Subcutaneous adipose tissue (tissue), 4 donors: Measurements from ENCODE around the gene SNRNP25. TPM values are rescaled to one million over a fixed set of nuclear protein-coding genes. Genes with fewer than 3 reads are reported as not detected.

Source experiments
- total RNA-seq, 4 donors: library from RNA; depleted of rRNA; stranded (reverse); fragments of >200 nt; gene quantifications; one replicate each; pipeline ENCODE4 v1.1.0, GENCODE V29; 2016
- TF ChIP-seq, protein P1 (sequence below): fragments of 450-650 bp; IDR thresholded peaks from one replicate; pipeline ENCODE4 v1.5.1; 2016; ENCODE audit warnings: low read depth, mild to moderate bottlenecking, control low read depth, antibody characterized with exemption, moderate library complexity

The SNRNP25 gene
- total RNA-seq, 4 donors from 2014 or later, result 12.8 to 21.9 (median 15.2) TPM

- TF ChIP-seq, protein P1, sequence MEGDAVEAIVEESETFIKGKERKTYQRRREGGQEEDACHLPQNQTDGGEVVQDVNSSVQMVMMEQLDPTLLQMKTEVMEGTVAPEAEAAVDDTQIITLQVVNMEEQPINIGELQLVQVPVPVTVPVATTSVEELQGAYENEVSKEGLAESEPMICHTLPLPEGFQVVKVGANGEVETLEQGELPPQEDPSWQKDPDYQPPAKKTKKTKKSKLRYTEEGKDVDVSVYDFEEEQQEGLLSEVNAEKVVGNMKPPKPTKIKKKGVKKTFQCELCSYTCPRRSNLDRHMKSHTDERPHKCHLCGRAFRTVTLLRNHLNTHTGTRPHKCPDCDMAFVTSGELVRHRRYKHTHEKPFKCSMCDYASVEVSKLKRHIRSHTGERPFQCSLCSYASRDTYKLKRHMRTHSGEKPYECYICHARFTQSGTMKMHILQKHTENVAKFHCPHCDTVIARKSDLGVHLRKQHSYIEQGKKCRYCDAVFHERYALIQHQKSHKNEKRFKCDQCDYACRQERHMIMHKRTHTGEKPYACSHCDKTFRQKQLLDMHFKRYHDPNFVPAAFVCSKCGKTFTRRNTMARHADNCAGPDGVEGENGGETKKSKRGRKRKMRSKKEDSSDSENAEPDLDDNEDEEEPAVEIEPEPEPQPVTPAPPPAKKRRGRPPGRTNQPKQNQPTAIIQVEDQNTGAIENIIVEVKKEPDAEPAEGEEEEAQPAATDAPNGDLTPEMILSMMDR, result no peak
Measured at GRCh38 chr16:66309-67182, 12.9 kb downstream of the SNRNP25 start.

DNA sequence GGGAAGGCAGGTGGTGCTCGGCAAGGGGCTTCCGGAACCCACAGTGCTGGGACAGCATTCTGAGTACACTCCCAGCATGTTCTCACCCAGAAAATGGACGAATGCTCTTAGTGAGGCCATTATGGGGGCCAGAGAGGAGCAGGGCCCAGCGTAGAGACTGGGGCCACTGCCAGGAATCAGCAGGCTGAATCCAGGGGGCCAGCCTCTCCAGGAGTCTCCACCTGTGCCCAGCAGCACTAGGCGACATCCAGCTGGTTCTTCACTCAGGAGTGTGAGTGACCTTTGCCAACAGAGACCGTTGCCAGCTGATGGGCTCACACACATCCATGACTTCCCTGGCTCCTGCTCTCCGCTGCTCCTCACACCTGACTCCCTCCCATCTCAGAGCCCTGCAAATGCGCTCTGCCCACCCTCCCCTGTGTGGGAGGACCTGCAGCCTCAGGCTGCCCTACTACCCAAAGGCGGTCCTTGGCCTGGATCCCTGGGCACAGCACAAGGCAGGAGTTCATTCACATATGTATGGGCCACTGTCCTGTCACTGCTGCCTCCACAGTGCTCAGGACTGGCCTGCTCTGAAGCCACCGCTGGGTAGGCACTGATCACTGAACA lies 13.7 kb downstream of the SNRNP25 start:
- TF ChIP-seq, protein P1, result no peak

- TF ChIP-seq, protein P1, result no peak
Measured at GRCh38 chr16:67884-68789, 14.5 kb downstream of the SNRNP25 start.

DNA sequence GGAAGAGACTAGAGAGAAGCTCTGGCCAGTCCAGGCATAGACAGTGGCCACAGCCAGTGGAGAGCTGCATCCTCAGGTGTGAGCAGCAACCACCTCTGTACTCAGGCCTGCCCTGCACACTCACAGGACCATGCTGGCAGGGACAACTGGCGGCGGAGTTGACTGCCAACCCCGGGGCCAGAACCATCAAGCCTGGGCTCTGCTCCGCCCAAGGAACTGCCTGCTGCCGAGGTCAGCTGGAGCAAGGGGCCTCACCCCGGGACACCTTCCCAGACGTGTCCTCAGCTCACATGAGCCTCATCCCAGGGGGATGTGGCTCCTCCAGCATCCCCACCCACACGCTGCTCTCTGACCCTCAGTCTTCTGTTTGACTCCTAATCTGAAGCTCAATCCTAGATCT lies 15.6 kb downstream of the SNRNP25 start:
- TF ChIP-seq, protein P1, result no peak

- TF ChIP-seq, protein P1, result no peak
Measured at GRCh38 chr16:71210-71539, 17.5 kb downstream of the SNRNP25 start.

DNA sequence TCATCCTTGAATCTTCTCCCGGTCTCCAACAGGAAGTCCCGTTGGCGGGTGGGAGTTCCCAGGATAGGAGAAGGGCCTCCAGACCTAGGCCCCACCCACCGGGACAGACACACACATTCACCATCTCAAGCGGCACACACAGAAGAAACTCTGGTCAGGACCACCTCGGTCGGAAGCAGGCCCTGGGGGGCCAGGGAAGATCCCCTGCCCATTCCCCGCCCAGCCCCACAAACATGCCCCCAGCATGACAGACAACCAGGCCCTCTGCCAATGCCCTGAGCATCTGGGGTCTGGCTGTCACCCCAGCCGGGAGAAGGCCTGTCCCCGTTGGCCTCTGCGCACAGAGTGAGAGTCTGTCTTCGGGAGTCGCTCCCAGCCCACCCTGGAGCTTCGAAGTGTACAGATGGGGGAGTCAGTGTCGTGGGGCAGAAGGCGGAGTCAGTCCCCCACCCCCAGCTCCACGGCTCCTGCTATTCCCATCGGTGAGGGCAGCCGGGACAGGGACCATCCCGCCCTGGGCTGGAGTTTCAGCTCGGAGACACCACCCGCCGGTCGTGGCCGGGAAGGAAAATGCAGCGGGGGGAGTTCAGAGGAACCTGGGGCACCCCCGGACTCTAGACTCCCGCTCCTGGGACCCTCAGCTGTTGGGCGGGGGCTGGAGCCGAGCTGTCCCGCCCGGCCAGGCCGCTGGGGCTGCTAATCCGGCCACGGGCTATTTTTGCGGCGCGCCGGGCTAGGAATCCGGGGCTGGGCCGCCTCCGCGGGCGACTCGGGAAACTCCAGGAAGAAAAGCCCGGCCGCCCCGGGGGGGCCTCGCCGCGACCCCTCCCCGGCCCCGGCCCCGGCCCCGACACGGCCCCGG lies 18.1 kb downstream of the SNRNP25 start:
- TF ChIP-seq, protein P1, result no peak
